ENCODE results near the gene LAMA2.

The LAMA2 gene

GRCh38 chr6:129089357-129089756, 206.4 kb downstream of the LAMA2 start:
- no peak for DNase-seq

DNA sequence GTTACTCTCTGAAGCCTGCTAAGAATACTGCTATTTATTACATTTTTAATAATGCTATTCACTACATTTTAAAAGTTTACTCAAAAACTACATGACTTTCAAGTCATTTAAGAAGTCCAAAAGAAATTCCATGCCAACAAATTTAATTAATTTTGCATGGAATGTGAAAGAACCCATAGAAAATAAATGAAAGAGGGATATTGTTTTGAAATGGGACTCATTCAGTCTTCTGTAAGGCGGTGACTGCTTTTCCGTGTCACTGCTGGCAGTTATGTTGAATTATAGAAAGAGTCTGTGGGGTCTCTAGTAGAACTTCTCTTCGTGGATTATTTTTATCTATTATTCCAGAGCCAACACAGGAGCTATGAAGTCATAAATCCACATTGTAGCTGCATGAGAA, 211.2 kb downstream of the LAMA2 start:
- no peak for DNase-seq

- no peak for DNase-seq
Observed at GRCh38 chr6:129096651-129097290, 213.8 kb downstream of the LAMA2 start.

DNA sequence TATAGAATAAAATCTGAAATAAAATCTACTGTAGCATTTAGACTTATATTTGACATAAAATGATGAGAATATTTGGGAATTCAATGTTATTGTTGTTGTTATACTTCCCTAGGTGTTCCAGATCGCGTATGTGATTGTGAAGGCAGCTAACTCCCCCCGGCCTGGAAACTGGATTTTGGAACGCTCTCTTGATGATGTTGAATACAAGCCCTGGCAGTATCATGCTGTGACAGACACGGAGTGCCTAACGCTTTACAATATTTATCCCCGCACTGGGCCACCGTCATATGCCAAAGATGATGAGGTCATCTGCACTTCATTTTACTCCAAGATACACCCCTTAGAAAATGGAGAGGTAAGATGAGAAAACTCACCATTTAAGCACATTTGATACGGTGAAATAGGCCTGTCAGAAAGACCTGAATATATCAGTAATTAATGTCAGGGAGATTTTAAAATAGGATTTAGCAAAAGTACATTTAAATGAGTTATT, 215.2 kb downstream of the LAMA2 start:
- DNase-seq = no peak

GRCh38 chr6:129099696-129100095, 216.8 kb downstream of the LAMA2 start:
- DNase-seq = no peak

GRCh38 chr6:129100164-129100563, 217.2 kb downstream of the LAMA2 start:
- no peak for DNase-seq

DNA sequence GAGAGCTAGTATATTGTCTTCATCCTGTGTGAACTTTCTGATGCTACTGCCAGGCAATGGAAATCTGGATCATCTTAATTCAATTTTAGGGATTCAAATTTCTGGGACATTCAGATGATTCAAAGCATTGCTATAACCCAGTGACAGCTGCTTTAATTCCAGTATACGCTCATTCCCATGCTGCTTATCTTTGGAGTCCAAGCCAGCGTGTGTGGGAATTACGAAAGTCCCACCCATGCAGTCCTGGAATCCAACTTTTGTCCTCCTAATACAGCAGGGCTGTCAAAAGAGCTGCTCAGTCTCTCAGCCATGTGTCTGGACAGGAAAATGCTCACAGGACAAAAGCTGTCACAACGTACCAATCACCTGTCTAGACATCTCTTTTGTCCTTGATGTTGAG, 219.8 kb downstream of the LAMA2 start:
- DNase-seq = no peak

GRCh38 chr6:129104131-129104530, 221.2 kb downstream of the LAMA2 start:
- DNase-seq = no peak

- no peak for DNase-seq
Observed at GRCh38 chr6:129104560-129104959, 221.6 kb downstream of the LAMA2 start.

GRCh38 chr6:129105035-129105434, 222.1 kb downstream of the LAMA2 start:
- DNase-seq = no peak

GRCh38 chr6:129105793-129106192, 222.9 kb downstream of the LAMA2 start:
- DNase-seq = no peak

GRCh38 chr6:129108337-129108736, 225.4 kb downstream of the LAMA2 start:
- no peak for DNase-seq

GRCh38 chr6:129110690-129111343, 227.9 kb downstream of the LAMA2 start:
- no peak for DNase-seq

- DNase-seq = no peak
Observed at GRCh38 chr6:129111346-129111745, 228.4 kb downstream of the LAMA2 start.

DNA sequence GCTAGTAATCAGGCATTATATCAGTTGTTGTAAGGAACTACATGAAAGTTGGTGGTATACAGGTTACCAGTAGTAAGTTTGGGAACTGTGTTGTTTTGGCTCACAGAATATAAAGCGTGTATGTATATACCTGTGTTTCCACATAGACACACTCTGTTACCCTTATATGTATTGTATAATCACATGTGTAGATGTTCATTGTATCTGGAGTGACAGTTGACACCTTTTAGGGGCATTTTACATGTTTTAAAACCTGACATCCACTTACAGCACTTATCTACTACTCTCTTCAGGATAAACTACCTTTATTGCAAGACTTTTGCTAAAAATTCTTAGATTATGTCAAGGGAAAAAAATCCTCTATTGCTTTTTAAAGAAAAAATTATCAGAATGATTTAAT, 228.9 kb downstream of the LAMA2 start:
- no peak for DNase-seq

DNA sequence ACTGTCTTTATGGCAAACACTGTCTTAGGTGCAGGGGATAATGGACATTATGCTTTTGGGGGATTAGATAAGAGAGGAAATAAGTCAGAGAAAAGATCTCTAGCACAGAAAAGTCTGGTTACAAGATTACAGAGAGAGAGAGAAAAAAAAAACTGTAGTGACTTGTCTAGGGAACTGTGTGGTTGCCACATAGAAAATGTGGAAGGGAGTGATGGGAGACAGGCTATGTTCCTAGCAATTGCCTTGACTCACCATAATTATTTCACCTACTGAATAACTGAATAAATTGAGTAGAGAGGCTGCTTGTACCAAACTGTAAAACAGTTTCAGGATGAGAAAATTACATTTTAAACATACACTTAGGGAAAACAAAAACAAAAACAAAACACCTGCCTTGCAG, 229.7 kb downstream of the LAMA2 start:
- no peak for DNase-seq

GRCh38 chr6:129113637-129114036, 230.7 kb downstream of the LAMA2 start:
- no peak for DNase-seq

DNA sequence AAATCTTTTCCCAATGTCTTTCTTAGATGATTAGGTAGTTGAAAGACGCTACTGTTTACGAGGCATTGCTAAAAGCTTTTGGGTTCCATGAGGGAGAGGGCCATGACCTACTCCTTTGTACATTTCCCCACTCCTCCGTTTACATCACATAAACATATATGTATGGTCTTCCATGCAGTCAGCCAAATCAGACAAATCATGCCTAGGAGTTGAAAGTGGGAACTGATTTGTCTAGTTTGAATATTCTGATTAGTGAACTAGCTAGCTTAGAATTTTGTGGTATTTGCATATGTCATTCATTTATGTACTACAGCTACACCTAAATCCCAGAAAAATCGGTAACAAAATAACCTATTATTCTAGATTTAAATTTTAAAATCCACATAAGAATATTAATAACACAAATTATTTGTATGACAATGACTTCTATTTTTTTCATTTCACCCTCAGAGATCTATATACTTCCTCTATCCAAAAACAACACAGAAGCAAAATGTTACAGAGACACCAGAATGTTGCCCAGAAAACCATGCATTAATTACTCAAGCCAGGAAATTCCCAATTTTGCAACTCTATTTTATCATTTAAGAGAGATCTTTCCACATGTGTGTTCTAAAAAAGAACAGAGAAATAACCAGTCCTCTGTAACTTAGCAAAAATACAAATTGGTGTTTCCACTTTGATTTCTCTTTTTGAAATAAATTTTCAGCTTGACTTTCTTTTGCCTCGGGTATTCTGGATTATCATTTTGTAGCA, 231.9 kb downstream of the LAMA2 start:
- DNase-seq = no peak

- no peak for DNase-seq
Observed at GRCh38 chr6:129115471-129115870, 232.5 kb downstream of the LAMA2 start.

DNA sequence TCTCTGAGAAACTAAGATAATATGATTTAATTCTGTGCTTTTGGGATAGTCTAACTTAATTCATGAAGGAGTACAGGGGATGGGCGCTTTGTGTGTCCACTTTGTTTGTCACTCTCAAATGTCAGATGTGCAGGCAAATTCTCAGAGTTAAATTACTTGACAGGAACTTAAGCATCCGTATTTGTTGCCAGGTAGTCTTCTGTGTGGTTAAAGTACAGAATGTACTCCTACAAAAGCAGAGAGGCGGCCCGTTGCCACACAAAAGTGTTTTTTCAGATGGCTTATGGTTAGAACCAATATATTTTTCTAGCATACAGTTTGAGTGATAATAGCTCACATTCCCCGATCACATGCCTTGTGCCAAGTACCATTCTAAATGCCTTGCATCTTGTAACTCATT, 234.4 kb downstream of the LAMA2 start:
- no peak for DNase-seq

- DNase-seq = no peak
Observed at GRCh38 chr6:129120856-129121638, 238.1 kb downstream of the LAMA2 start.

DNA sequence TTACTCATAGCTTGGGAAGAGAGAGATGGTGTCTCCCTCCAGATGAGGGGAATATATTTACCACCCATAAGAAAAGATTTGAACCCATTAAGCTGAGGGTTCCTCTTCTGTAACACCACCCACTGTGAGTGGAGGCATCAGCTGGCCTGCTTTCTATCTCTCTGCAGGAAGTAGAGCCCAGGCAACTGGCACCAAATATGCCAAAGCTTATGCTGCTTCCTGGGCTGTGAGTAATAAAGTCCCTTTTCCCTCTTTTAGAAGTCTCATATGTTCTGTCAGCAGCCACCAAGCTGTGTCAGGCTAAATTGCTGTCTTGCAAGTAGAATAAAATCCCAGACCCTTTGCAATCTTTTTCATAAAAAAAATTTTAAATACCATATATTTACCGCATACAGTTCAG, 241.4 kb downstream of the LAMA2 start:
- no peak for DNase-seq

GRCh38 chr6:129130106-129130505, 247.2 kb downstream of the LAMA2 start:
- DNase-seq = no peak
